ENCODE measurements around the gene LY6G6D.

Gene LY6G6D

DNA sequence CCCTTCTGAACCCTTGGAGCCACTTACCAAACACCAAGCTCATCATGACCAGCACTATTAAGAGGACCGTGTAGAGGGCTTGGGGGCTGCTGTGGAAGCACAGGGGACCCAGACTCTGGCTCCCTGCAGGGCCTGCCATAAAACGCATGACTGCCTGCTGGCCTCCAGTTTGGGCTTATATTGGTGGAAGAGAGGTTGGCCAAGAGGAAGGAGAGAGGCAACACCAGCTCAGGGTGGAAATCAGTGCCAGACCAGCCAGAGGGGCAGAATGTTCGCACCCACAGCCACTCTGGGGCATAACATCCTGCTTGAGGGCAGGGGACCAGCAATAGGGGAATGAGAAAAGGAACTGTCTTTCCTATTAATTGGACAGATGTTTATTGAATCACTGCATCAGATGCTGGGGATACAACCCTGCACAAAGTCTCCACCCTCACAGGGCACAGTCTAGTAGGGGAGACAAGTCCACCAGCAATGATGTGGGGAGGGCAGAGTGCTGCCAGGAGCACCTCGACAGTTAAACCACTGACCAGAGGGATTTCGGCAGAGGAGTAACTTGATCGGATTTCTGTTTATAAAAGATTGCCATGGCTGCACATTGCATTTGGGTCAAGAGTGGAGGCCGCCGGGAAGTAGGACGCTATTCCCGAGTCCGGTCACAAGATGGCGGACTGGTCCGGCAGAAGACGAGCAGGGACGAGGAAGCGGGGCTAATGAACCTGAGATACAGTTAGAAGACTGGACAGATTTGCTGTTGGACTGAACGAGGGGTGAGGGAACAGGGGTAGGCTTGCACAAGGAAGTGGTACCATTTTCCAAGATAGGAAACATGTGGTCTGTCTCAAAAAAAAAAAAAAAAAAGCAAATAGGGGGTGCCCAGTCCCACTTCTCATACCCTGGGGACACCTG, 34.7 kb upstream of the LY6G6D start, which contains the start of gene LY6G5C:
TSS of gene LY6G5C (minus strand) at position 842 of the 909 bp plus-strand sequence. CDS start at position 148, 694 bp downstream.
- TF ChIP-seq, protein P1, sequence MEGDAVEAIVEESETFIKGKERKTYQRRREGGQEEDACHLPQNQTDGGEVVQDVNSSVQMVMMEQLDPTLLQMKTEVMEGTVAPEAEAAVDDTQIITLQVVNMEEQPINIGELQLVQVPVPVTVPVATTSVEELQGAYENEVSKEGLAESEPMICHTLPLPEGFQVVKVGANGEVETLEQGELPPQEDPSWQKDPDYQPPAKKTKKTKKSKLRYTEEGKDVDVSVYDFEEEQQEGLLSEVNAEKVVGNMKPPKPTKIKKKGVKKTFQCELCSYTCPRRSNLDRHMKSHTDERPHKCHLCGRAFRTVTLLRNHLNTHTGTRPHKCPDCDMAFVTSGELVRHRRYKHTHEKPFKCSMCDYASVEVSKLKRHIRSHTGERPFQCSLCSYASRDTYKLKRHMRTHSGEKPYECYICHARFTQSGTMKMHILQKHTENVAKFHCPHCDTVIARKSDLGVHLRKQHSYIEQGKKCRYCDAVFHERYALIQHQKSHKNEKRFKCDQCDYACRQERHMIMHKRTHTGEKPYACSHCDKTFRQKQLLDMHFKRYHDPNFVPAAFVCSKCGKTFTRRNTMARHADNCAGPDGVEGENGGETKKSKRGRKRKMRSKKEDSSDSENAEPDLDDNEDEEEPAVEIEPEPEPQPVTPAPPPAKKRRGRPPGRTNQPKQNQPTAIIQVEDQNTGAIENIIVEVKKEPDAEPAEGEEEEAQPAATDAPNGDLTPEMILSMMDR (IDR thresholded peaks at IDR 0.05), result peak; percentile 63

DNA sequence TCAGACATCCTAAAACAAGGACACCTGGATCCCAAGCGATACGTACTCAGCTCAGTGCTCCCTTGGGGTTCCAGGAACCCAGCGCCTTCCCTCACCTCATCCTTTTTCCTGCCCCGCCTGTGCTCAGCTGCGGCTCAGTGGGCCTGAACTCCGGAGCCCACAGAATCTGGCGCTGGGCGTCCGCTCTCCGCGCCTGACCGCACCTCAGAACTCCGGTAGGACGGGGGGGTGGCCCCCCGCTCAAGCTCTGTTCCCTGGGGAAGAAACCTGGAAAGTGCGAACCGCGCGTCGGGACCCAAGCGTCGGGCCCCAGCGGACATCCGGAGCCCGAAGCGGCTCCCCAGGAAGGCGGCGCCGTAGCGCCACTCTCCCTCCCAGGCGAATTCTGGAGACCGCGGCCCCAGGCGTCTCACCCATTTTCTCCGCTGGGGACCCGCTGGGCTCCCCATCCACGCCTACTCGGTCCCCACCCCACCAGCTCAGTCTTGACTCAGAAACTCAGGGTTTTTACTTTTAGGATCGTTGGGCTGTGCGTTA, 33.9 kb upstream of the LY6G6D start:
- TF ChIP-seq, protein P1 (IDR thresholded peaks at IDR 0.05), result no peak

DNA sequence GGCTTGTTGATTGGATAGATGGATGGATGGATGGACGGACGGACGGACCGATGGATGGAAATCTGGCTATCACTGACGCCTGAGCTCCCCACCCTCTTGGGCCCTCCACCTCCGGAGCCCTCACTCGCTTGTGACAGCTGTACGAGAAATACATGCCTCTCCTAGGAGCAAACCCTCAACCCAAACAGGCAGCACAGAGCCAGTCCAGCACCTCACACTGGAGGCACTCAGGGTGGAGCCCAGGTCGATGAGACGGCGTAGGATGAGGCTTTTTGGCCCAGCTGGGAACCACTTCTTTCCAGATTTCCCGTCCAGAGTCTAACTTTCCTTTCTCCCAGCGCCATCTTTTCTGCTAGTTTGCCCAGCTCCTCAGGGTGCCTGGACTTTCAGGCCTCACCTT, 31.6 kb upstream of the LY6G6D start:
- TF ChIP-seq, protein P1 (IDR thresholded peaks at IDR 0.05), result no peak

DNA sequence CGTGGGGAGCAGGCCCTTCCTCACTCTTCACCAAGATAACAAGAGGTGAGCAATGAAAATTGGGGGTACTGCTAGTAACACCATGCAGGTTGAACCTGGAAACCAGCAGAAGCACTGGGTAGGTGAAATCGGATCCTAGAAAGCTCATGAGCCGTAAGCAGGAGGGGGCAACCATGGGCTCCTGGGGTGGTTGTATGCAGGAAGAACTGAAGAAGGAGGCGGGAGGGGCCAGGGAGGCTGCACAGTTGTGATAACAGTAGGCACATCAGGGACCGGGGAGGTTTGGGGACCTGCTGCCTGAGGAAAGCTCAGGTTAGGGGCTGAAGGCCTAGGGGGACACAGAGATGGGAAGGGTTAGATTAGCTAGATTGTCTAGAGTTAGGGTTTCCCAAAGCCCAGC, 28.7 kb upstream of the LY6G6D start:
- TF ChIP-seq, protein P1 (IDR thresholded peaks at IDR 0.05), result no peak

DNA sequence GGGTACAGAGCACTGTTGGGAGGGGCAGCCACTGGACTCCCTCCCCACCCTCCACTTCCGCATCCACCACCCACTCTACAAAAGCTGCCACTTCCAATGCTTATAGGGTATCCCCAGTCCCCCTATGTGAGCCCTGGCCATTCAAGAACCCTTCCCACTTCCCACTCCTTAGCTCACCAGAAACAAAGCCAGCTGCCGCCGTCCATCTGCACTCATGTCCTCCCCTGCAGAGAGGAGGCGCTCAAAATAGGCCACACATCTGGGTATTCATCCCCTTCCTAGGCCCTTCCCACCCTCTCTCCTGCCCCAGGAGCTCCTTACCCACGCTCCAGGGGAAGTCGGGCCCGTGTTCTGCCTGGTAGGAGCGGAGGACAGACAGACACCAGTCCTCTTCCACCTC, 27.8 kb upstream of the LY6G6D start:
- TF ChIP-seq, protein P1 (IDR thresholded peaks at IDR 0.05), result no peak

DNA sequence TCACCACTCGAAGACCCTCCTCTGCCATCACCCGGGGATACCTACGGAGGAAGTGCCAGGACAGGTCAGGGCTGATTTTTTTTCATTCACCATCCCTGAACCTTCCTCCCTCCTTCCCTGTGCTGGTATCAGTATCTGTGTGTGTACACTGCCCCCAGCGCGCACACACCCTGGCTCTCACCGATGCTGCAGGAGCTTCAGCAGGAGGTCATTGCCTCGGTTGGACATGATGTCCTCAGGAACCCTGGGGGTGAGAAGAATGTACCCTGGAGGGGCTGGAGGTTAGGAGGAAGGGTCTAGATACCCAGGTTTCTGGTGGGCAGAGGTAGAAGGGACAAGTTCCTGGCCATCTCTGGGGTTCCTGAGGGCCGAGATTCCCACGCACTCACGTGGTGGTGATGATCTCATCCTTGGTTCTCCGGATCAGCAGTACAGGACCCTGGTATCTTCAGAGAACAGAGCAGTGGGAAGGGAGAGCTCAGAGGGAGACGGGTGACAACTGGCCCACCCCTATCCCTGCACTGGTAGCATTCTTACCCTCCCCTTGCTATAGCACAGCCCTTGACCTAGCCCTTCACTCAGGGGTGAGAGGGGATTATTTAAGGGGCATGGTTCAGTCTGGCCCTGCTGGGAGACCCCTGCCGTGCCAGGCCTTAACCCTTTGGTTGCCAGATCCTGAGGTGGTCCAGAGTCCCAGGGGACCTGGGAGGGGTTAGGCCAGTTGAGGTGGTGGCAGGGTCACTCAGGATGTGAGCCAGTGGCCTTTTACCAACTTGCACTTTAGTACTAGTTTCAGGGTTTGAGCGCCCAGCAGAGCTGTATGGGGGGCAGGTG, 27.1 kb upstream of the LY6G6D start:
- TF ChIP-seq, protein P1 (IDR thresholded peaks at IDR 0.05), result no peak
